SK-N-SH (cell line): ENCODE results near the gene UBE2L5. TPM values are rescaled to one million over a fixed set of nuclear protein-coding genes. Genes with fewer than 3 reads are reported as not detected.

Experiments
- CTCF ChIA-PET: fragments of 300-600, 350-600 bp; formaldehyde crosslinking; extraction: SDS; loops from one replicate; lab custom pipeline; 2021; lab: Yijun Ruan, JAX
- POLR2A ChIA-PET: fragments of 350-600 bp; sonication (Branson Sonifier 250); formaldehyde crosslinking; extraction: SDS; loops from one replicate; lab custom pipeline; 2020; ENCODE audit warnings: antibody characterized with exemption, inconsistent platforms; lab: Yijun Ruan, JAX
- DNase-seq: peaks from one replicate; pipeline ENCODE4 v3.0.0; 2012
- H2AFZ ChIP-seq: fragments of 200-600 bp; sonication (generic); 2 replicates; pipeline ENCODE4 v1.8.1; 2016; ENCODE audit warnings: antibody characterized with exemption, mild to moderate bottlenecking, low read depth
- H3F3A ChIP-seq: fragments of 200-600 bp; sonication (generic); replicated peaks from 2 replicates; pipeline ENCODE3; 2016; ENCODE audit warnings: antibody characterized with exemption, mild to moderate bottlenecking; ENCODE audit not compliant: insufficient read depth
- H3K27ac ChIP-seq, 2 experiments: fragments of 200-500 bp in 1 of 2; fragments of 200-600 bp in 1 of 2; sonication (Bioruptor generic) in 1 of 2; sonication (generic), shearing (Covaris generic) in 1 of 2; 2 replicates each; pipeline versions ENCODE4 v1.5.1 to v1.6.1; 2014 to 2016; ENCODE audit warnings: low read depth in 2 of 2, inconsistent platforms in 1 of 2, low read length in 1 of 2, mild to moderate bottlenecking in 1 of 2, mixed read lengths in 1 of 2
- H3K27me3 ChIP-seq: fragments of 200-600 bp; sonication (generic), shearing (Covaris generic); 2 replicates; pipeline ENCODE4 v1.6.1; 2016; ENCODE audit warnings: mixed run types; ENCODE audit not compliant: insufficient read depth
- H3K36me3 ChIP-seq, 2 experiments: fragments of 200-500 bp in 1 of 2; fragments of 200-600 bp in 1 of 2; sonication (Bioruptor generic) in 1 of 2; sonication (generic) in 1 of 2; replicated peaks in 1 of 2; 2 replicates each; pipeline versions ENCODE3 to v1.5.1; 2014 to 2016; ENCODE audit warnings: low read length in 1 of 2, mild to moderate bottlenecking in 1 of 2; ENCODE audit not compliant: insufficient read depth in 2 of 2, control insufficient read depth in 1 of 2
- H3K4me1 ChIP-seq, 2 experiments: fragments of 200-500 bp in 1 of 2; fragments of 200-600 bp in 1 of 2; sonication (Bioruptor generic) in 1 of 2; sonication (generic), shearing (Covaris generic) in 1 of 2; 2 replicates each; pipeline versions ENCODE4 v1.5.1 to v1.6.1; 2014 to 2016; ENCODE audit warnings: low read depth in 1 of 2, low read length in 1 of 2, mixed run types in 1 of 2; ENCODE audit not compliant: insufficient read depth in 2 of 2, control insufficient read depth in 1 of 2
- H3K4me2 ChIP-seq: fragments of 200-600 bp; sonication (generic), shearing (Covaris generic); 2 replicates; pipeline ENCODE4 v1.6.1; 2017; ENCODE audit warnings: mixed run types
- H3K4me3 ChIP-seq, 2 experiments: fragments of 200-500 bp in 1 of 2; fragments of 200-600 bp in 1 of 2; sonication (Bioruptor generic) in 1 of 2; sonication (generic), shearing (Covaris generic) in 1 of 2; 2 replicates each; pipeline versions ENCODE4 v1.5.1 to v1.8.1; 2014 to 2016; ENCODE audit warnings: low read depth in 2 of 2, inconsistent platforms in 1 of 2, low read length in 1 of 2, mild to moderate bottlenecking in 1 of 2, mixed read lengths in 1 of 2, moderate library complexity in 1 of 2
- H3K79me2 ChIP-seq: fragments of 200-600 bp; sonication (generic); 2 replicates; pipeline ENCODE4 v1.8.1; 2017; ENCODE audit warnings: mild to moderate bottlenecking; ENCODE audit not compliant: insufficient read depth
- H3K9ac ChIP-seq: fragments of 200-600 bp; sonication (generic); 2 replicates; pipeline ENCODE4 v1.6.1; 2017; ENCODE audit warnings: mixed run types
- H3K9me2 ChIP-seq: fragments of 200-600 bp; sonication (generic); 2 replicates; pipeline ENCODE4 v1.6.1; 2017; ENCODE audit warnings: mixed run types
- H3K9me3 ChIP-seq: fragments of 200-600 bp; sonication (generic); 2 replicates; pipeline ENCODE4 v1.6.1; 2017; ENCODE audit warnings: mixed run types, mild to moderate bottlenecking, moderate library complexity
- H4K20me1 ChIP-seq: fragments of 200-600 bp; sonication (generic); 2 replicates; pipeline ENCODE4 v1.6.1; 2017; ENCODE audit warnings: mild to moderate bottlenecking, mixed run types; ENCODE audit not compliant: insufficient read depth
- EP300 ChIP-seq, 2 experiments: IDR thresholded peaks; 2 replicates each; pipeline versions ENCODE4 v1.4.0 to v1.6.1; 2012; ENCODE audit warnings: borderline replicate concordance in 1 of 2, low read depth in 1 of 2, low read length in 1 of 2
- EZH2phosphoT487 ChIP-seq: fragments of 200-600 bp; sonication (generic); IDR thresholded peaks from 2 replicates; pipeline ENCODE4 v1.6.1; 2017; ENCODE audit warnings: low read depth, mixed run types, mild to moderate bottlenecking, antibody characterized with exemption, moderate library complexity, borderline replicate concordance
- FOXJ3 ChIP-seq: sonication (generic); formaldehyde crosslinking; IDR thresholded peaks from 2 replicates; pipeline ENCODE4 v1.5.1; 2020; ENCODE audit warnings: mild to moderate bottlenecking, missing genetic modification reagents
- GABPA ChIP-seq: IDR thresholded peaks from 2 replicates; pipeline ENCODE4 v1.4.0; 2012; ENCODE audit warnings: low read depth, mild to moderate bottlenecking
- NFIC ChIP-seq: IDR thresholded peaks from 2 replicates; pipeline ENCODE4 v1.4.0; 2012; ENCODE audit warnings: borderline replicate concordance
- NRF1 ChIP-seq: IDR thresholded peaks from 2 replicates; pipeline ENCODE4 v1.6.1; 2012; ENCODE audit warnings: low read depth, mild to moderate bottlenecking, low read length
- POLR2AphosphoS5 ChIP-seq: IDR thresholded peaks from 2 replicates; pipeline ENCODE4 v1.6.1; 2012; ENCODE audit warnings: low read depth, low read length
- TAF1 ChIP-seq: IDR thresholded peaks from 2 replicates; pipeline ENCODE4 v1.6.1; 2012; ENCODE audit warnings: low read depth, mild to moderate bottlenecking, low read length, moderate library complexity, borderline replicate concordance
- TCF12 ChIP-seq: IDR thresholded peaks from 2 replicates; pipeline ENCODE4 v1.4.0; 2012
- TEAD4 ChIP-seq: IDR thresholded peaks from 2 replicates; pipeline ENCODE4 v1.4.0; 2012; ENCODE audit warnings: mild to moderate bottlenecking, borderline replicate concordance; ENCODE audit not compliant: insufficient read depth
- YY1 ChIP-seq: IDR thresholded peaks from 2 replicates; pipeline ENCODE4 v1.4.0; 2012; ENCODE audit warnings: low read depth, mild to moderate bottlenecking
- whole genome bisulfite sequencing: methylation state at CpG from one replicate; pipeline ENCODE4 v1.1.6; 2017; ENCODE audit warnings: low lambda C conversion rate; 5-methylcytosine and 5-hydroxymethylcytosine counted together
- polyA plus RNA-seq, 3 experiments: library from polyadenylated mRNA; depleted of rRNA; stranded (reverse); fragments of >200 nt; gene quantifications; 2 replicates each; pipeline ENCODE4 v1.2.3, GENCODE V29; 2012
- TF ChIP-seq, protein P1 (sequence below): IDR thresholded peaks from 2 replicates; pipeline ENCODE4 v1.4.0; 2012; ENCODE audit warnings: low read depth, borderline replicate concordance
- TF ChIP-seq, protein P2 (sequence below): IDR thresholded peaks from 2 replicates; pipeline ENCODE4; 2012
- TF ChIP-seq, protein P3 (sequence below): IDR thresholded peaks from 2 replicates; pipeline ENCODE4 v1.6.1; 2012; ENCODE audit warnings: mild to moderate bottlenecking, low read depth, low read length, moderate library complexity

UBE2L5 gene
- polyA plus RNA-seq, 1 of the 3 experiments (the other 2 are of a cell fraction), result 0.02 TPM

DNA sequence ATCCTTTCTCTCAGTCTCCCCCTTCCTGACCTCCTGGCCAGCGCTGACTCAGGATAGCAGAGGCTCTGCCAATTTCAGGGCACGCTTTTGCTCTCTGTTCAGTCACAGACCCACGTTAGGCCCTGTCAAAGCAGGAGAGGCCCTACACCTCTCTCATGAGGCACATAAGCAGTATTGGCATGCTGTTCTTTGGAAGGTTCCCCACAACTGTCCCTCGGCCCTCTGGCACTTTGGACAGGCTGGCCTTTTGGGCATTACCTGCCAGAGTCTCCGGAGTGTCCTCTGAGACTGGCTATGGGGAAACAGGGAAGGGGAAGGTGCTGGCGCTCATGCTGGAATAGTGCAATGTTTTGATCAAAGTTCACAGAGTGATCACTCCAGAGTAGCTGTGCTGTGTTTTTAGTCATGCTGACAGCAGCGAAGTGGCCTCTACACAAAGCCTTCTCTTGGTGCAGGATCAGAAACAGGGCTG, 23.7 kb upstream of the UBE2L5 start:
- POLR2A ChIA-PET, result no interaction called here
- H3K9ac ChIP-seq, result no peak overlapping the region
- TF ChIP-seq, protein P1, sequence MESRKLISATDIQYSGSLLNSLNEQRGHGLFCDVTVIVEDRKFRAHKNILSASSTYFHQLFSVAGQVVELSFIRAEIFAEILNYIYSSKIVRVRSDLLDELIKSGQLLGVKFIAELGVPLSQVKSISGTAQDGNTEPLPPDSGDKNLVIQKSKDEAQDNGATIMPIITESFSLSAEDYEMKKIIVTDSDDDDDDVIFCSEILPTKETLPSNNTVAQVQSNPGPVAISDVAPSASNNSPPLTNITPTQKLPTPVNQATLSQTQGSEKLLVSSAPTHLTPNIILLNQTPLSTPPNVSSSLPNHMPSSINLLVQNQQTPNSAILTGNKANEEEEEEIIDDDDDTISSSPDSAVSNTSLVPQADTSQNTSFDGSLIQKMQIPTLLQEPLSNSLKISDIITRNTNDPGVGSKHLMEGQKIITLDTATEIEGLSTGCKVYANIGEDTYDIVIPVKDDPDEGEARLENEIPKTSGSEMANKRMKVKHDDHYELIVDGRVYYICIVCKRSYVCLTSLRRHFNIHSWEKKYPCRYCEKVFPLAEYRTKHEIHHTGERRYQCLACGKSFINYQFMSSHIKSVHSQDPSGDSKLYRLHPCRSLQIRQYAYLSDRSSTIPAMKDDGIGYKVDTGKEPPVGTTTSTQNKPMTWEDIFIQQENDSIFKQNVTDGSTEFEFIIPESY, result no peak
- TF ChIP-seq EZH2phosphoT487 (no peak), EP300 (IDR thresholded peaks at IDR 0.05; ENCODE audit: borderline replicate concordance in 1 of 2, low read depth in 1 of 2, low read length in 1 of 2) (no peak), TCF12 (no peak), POLR2AphosphoS5 (no peak), GABPA (no peak), FOXJ3 (CRISPR knock-in tag) (no peak), NRF1 (no peak), TEAD4 (no peak), YY1 (no peak)
- TF ChIP-seq, protein P2, sequence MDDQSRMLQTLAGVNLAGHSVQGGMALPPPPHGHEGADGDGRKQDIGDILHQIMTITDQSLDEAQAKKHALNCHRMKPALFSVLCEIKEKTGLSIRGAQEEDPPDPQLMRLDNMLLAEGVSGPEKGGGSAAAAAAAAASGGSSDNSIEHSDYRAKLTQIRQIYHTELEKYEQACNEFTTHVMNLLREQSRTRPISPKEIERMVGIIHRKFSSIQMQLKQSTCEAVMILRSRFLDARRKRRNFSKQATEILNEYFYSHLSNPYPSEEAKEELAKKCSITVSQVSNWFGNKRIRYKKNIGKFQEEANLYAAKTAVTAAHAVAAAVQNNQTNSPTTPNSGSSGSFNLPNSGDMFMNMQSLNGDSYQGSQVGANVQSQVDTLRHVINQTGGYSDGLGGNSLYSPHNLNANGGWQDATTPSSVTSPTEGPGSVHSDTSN, result no peak
- no peaks in the 10 kb centered on the region for H3K27me3 ChIP-seq
- H3K4me3 ChIP-seq, result no peak overlapping the region
- no peaks in the 10 kb centered on the region for H3K9me3 ChIP-seq
- H4K20me1 ChIP-seq, result no peaks in the 10 kb centered on the region
- no peaks in the 10 kb centered on the region; a peak in 1 of 4 replicates for H3K4me1 ChIP-seq
- no peak overlapping the region for H2AFZ ChIP-seq
- 87% methylated on average over 7 of the region's 7 CpGs for WGBS
- CTCF ChIA-PET, result no interaction called here
- DNase-seq, result no peak
- no peaks in the 10 kb centered on the region for H3K36me3 ChIP-seq
- H3K79me2 ChIP-seq, result no peaks in the 10 kb centered on the region
- H3K27ac ChIP-seq, result no peak overlapping the region
- no peak overlapping the region for H3K4me2 ChIP-seq
- H3K9me2 ChIP-seq, result no peaks in the 10 kb centered on the region
- H3F3A ChIP-seq, result no peaks in the 10 kb centered on the region

DNA sequence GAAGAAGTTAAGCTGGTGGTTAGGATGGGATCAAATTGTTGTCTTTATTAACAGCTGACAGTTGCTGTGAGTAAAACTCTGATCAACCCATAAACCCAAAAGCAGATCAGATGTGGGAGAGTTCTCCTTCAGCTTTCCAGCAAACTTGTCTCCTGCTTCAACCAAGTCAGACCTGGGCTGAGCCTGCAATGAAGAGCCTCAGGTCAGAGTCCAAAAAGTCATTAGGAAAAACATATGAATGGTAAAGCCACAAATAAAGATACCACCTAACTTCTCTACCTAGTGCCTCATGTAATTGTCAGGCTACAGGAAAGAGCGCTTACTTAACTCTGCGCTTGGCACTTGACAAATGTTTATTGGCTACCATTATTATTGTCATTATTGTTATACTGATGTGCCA, 21.9 kb upstream of the UBE2L5 start:
- no peaks in the 10 kb centered on the region; a peak in 1 of 4 replicates for H3K4me1 ChIP-seq
- H2AFZ ChIP-seq, result no peak overlapping the region
- no peak overlapping the region for H3K27ac ChIP-seq
- ChIA-PET POLR2A (no interaction called here), CTCF (no interaction called here)
- no peaks in the 10 kb centered on the region for H3K79me2 ChIP-seq
- no peaks in the 10 kb centered on the region for H3F3A ChIP-seq
- no peak overlapping the region for H3K4me3 ChIP-seq
- H3K27me3 ChIP-seq, result no peaks in the 10 kb centered on the region
- TF ChIP-seq NFIC, result no peak
- TF ChIP-seq, protein P3, sequence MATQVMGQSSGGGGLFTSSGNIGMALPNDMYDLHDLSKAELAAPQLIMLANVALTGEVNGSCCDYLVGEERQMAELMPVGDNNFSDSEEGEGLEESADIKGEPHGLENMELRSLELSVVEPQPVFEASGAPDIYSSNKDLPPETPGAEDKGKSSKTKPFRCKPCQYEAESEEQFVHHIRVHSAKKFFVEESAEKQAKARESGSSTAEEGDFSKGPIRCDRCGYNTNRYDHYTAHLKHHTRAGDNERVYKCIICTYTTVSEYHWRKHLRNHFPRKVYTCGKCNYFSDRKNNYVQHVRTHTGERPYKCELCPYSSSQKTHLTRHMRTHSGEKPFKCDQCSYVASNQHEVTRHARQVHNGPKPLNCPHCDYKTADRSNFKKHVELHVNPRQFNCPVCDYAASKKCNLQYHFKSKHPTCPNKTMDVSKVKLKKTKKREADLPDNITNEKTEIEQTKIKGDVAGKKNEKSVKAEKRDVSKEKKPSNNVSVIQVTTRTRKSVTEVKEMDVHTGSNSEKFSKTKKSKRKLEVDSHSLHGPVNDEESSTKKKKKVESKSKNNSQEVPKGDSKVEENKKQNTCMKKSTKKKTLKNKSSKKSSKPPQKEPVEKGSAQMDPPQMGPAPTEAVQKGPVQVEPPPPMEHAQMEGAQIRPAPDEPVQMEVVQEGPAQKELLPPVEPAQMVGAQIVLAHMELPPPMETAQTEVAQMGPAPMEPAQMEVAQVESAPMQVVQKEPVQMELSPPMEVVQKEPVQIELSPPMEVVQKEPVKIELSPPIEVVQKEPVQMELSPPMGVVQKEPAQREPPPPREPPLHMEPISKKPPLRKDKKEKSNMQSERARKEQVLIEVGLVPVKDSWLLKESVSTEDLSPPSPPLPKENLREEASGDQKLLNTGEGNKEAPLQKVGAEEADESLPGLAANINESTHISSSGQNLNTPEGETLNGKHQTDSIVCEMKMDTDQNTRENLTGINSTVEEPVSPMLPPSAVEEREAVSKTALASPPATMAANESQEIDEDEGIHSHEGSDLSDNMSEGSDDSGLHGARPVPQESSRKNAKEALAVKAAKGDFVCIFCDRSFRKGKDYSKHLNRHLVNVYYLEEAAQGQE, result no peak
- no peak for TF ChIP-seq TAF1
- no peak for TF ChIP-seq EP300 (IDR thresholded peaks at IDR 0.05; ENCODE audit: borderline replicate concordance in 1 of 2, low read depth in 1 of 2, low read length in 1 of 2)
- no peak for TF ChIP-seq FOXJ3 (CRISPR knock-in tag)
- no peak for DNase-seq
- WGBS, result 95% methylated on average over 2 of the region's 2 CpGs
- no peak overlapping the region for H3K9ac ChIP-seq
- no peaks in the 10 kb centered on the region for H3K9me2 ChIP-seq
- no peaks in the 10 kb centered on the region for H4K20me1 ChIP-seq
- no peak overlapping the region for H3K4me2 ChIP-seq
- H3K36me3 ChIP-seq, result no peaks in the 10 kb centered on the region
- no peaks in the 10 kb centered on the region for H3K9me3 ChIP-seq
